Activated T-helper 1 cell treated with anti-CD3 and anti-CD28 coated beads, Interleukin-12 subunit alpha, Interleukin-12 subunit beta, Interleukin-2, Interleukin-4 antibody, amounts not matched to agents 30 ng/mL and 10 ng/mL and 1 ng/mL, durations not matched to agents 14 hours and 24 hours and 36 hours (primary cell): Measurements from ENCODE around the gene EIF2B1. TPM values are rescaled to one million over a fixed set of nuclear protein-coding genes. Genes with fewer than 3 reads are reported as not detected.

Experiments
- DNase-seq: peaks from one replicate; pipeline ENCODE4 v3.0.0; 2021; ENCODE audit warnings: low spot score
- H3K27ac Mint-ChIP-seq: one replicate; pipeline ENCODE4 v1.8.0; 2021; ENCODE audit warnings: mild to moderate bottlenecking, mixed read lengths
- H3K27me3 Mint-ChIP-seq: one replicate; pipeline ENCODE4 v1.8.0; 2022; ENCODE audit warnings: mild to moderate bottlenecking, moderate library complexity, mixed read lengths; ENCODE audit not compliant: insufficient read depth
- H3K36me3 Mint-ChIP-seq: one replicate; pipeline ENCODE4 v1.8.0; 2021; ENCODE audit warnings: low read depth, mixed read lengths
- H3K4me1 Mint-ChIP-seq: one replicate; pipeline ENCODE4 v1.8.0; 2021; ENCODE audit warnings: low read depth, mixed read lengths
- H3K4me3 Mint-ChIP-seq: one replicate; pipeline ENCODE4 v1.8.0; 2021; ENCODE audit warnings: mild to moderate bottlenecking, moderate library complexity, mixed read lengths
- H3K9me3 Mint-ChIP-seq: one replicate; pipeline ENCODE4 v1.8.0; 2021; ENCODE audit warnings: mixed read lengths
- intact Hi-C: fragments of 100-400 bp; cut with micrococcal nuclease; formaldehyde crosslinking; loops from one replicate; pipeline ENCODE4 v1.15.1; 2024
- total RNA-seq: library from RNA; stranded (reverse); gene quantifications from 2 replicates; pipeline ENCODE4 v1.2.3, GENCODE V29; 2022

The EIF2B1 gene
- total RNA-seq, 1 donor from 2014 or later, result 76.5 TPM

DNA sequence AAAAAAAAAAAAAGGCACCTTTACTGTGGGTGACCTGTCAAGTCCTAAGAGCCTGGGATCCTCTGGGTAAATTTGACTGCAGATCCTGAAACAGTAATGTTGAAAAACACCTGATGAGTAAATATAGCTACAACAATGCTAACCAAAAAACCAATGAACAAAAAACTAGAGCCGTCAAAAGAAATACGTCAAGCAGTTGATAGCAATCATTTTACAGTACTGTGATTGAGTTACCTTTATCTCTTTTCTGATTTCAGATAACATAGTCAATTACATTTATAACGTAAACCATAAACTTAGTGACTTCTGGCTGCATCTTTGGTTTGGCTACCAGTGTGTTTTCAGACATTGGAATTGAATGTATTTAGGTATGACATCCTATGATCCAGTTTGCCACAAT, 55.2 kb downstream of the EIF2B1 start:
- Mint-ChIP-seq H3K9me3 (no peaks in the 10 kb centered on the region), H3K36me3 (no peaks in the 10 kb centered on the region), H3K27ac (no peak overlapping the region), H3K27me3 (peaks cover 3% of the 10 kb centered on the region), H3K4me3 (no peak overlapping the region), H3K4me1 (peaks cover 10% of the 10 kb centered on the region)
- intact Hi-C loops, result no loop called here
- DNase-seq, result no peak

DNA sequence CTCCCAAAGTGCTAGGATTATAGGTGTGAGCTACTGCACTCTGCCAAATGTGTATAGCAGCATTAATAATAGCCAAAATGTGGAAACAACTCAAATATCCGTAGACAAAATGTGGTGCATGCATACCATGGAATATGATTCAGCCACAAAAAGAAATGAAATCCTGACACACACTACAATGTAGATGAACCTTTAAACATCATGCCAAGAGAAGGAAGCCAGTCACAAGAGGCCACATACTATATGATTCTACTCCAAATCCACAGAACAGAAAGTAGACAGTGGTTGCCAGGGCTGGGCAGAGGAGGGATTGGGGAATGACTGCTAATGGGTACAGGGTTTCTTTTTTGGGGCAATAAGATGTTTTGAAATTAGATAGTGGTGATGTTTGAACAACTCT, 56.9 kb downstream of the EIF2B1 start:
- Mint-ChIP-seq H3K36me3 (no peaks in the 10 kb centered on the region), H3K27me3 (peaks cover 3% of the 10 kb centered on the region), H3K4me1 (no peaks in the 10 kb centered on the region), H3K4me3 (no peak overlapping the region), H3K27ac (no peak overlapping the region), H3K9me3 (no peaks in the 10 kb centered on the region)
- intact Hi-C loops, result no loop called here
- no peak for DNase-seq

DNA sequence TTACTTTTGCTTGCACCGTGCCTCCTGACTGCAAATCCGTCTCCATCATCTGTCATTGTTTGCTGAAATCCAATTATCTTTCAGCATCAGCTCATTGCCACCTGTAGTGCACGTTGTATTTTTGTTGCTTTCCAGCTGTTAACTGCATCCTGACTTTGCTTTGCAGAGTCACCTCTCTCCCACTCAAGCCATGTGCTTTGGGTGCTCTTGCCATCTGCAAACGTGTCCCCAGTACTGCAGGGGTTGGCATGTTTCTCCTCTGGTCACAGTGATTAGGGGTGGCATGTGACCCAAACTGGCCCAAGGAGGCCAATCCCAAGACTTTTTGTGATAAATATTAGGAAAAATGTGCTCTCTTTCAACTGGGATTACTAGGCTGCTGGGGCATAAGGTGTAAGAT, 59.6 kb downstream of the EIF2B1 start:
- no peak overlapping the region for H3K27ac Mint-ChIP-seq
- DNase-seq, result no peak
- no peaks in the 10 kb centered on the region for H3K36me3 Mint-ChIP-seq
- no peak overlapping the region for H3K4me3 Mint-ChIP-seq
- no peaks in the 10 kb centered on the region for H3K9me3 Mint-ChIP-seq
- peaks cover 7% of the 10 kb centered on the region for H3K4me1 Mint-ChIP-seq
- intact Hi-C loops, result no loop called here
- H3K27me3 Mint-ChIP-seq, result peaks cover 6% of the 10 kb centered on the region

DNA sequence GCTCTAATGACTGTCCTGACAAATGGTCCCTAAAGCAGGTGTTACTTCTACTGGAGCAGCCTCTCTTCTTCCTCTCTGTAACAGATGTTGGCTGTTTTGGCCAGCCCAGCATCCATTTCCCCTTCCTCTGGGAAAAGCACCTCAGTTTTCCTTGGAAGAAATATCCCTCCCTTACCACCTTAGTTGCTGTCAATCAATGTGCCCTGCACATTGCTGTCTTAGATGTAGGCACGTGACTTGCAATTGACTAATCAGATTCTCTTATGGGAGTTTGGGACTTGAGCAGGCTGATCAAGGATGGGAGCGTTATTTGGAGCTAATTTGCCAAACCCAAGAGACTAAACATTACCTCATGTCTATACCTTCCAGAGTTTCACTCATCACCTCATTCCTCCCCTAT, 61.1 kb downstream of the EIF2B1 start:
- H3K36me3 Mint-ChIP-seq, result no peaks in the 10 kb centered on the region
- H3K9me3 Mint-ChIP-seq, result no peaks in the 10 kb centered on the region
- intact Hi-C loops, result no loop called here
- H3K27ac Mint-ChIP-seq, result no peak overlapping the region
- no peak overlapping the region for H3K4me3 Mint-ChIP-seq
- peaks cover 6% of the 10 kb centered on the region for H3K27me3 Mint-ChIP-seq
- H3K4me1 Mint-ChIP-seq, result peaks cover 7% of the 10 kb centered on the region
- DNase-seq, result no peak

DNA sequence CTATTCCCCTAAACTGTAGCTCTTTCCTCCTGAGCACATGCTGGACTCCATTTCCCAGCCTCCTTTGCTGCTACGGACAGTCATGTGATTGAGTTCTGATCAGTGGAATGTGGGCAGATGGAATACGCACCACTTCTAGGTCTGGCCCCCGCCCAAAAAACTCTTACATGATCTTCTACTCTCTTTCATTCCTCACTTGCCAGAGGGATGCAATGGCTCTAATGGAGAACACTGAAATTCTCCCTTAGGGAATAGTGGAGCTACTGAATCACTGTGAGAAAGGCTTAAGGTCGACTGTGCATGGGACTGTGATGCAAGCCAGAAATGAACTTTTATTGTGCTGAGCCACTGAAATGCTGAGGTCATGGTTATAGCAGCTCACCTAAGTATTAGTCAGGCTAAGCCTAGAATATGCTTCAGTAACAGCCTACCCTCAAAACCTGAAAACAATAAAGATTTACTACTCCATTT, 62.1 kb downstream of the EIF2B1 start:
- no peaks in the 10 kb centered on the region for H3K36me3 Mint-ChIP-seq
- peaks cover 6% of the 10 kb centered on the region for H3K27me3 Mint-ChIP-seq
- no peak overlapping the region for H3K27ac Mint-ChIP-seq
- peaks cover 7% of the 10 kb centered on the region for H3K4me1 Mint-ChIP-seq
- H3K9me3 Mint-ChIP-seq, result no peaks in the 10 kb centered on the region
- intact Hi-C loops, result no loop called here
- no peak for DNase-seq
- H3K4me3 Mint-ChIP-seq, result no peak overlapping the region

Other genes with a start within 250 kb of the EIF2B1 start
- 69.1 and 70.1 TPM in 2 replicates for gene KMT5A, start 249.6 kb downstream of the EIF2B1 start, total RNA-seq
- 20.1 and 20.6 TPM in 2 replicates for gene RILPL2, start 197.0 kb downstream of the EIF2B1 start, total RNA-seq
- gene SNRNP35, start 175.5 kb downstream of the EIF2B1 start, total RNA-seq, result 31.5 and 34.5 TPM in 2 replicates
- gene RILPL1, start 100.0 kb downstream of the EIF2B1 start, total RNA-seq, result 4.4 and 4.5 TPM in 2 replicates
- 201 and 206 TPM in 2 replicates for gene TMED2, start 49.1 kb downstream of the EIF2B1 start, total RNA-seq
- gene DDX55, start 31.6 kb downstream of the EIF2B1 start, total RNA-seq, result 72.1 and 72.3 TPM in 2 replicates
- 65.8 and 66.1 TPM in 2 replicates for gene GTF2H3, start 143 bp upstream of the EIF2B1 start, total RNA-seq
- gene TCTN2, start 37.4 kb upstream of the EIF2B1 start, total RNA-seq, result 2.8 and 3.0 TPM in 2 replicates
- 99.1 and 107 TPM in 2 replicates for gene ATP6V0A2, start 78.7 kb upstream of the EIF2B1 start, total RNA-seq
- gene DNAH10, start 128.6 kb upstream of the EIF2B1 start, total RNA-seq, result 0.12 and 0.31 TPM in 2 replicates